Placental epithelial cell (primary cell): ENCODE data around the gene CD300LF. TPM values are rescaled to one million over a fixed set of nuclear protein-coding genes. Genes with fewer than 3 reads are reported as not detected.

Experiments used
- total RNA-seq: library from RNA; depleted of rRNA; stranded (reverse); fragments of >200 nt; gene quantifications from 2 replicates; pipeline ENCODE4 v1.2.3, GENCODE V29; 2012

Gene CD300LF
- total RNA-seq: not detected in 2 replicates

DNA sequence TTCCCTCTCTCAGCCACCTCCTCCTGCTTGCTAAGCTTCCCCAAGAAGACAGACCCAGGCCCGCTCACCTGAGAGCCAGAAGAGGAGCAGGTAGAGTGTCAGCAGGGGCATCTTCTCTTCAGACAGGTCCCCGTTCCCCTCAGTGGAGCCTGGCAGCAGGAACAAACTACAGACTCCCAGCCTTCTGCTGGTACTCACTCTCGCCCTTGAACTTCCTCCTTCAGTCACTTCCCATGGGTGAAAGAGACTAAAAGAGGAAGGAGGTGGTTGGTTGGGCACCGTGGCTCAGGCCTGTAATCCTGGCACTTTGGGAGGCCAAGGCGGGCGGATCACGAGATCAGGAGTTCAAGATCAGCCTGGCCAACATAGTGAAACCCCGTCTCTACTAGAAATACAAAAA lies at the start of gene CD300LF:
TSS of gene CD300LF (minus strand) at position 168 of the 400 bp plus-strand sequence. CDS start at position 111, 57 bp downstream.

DNA sequence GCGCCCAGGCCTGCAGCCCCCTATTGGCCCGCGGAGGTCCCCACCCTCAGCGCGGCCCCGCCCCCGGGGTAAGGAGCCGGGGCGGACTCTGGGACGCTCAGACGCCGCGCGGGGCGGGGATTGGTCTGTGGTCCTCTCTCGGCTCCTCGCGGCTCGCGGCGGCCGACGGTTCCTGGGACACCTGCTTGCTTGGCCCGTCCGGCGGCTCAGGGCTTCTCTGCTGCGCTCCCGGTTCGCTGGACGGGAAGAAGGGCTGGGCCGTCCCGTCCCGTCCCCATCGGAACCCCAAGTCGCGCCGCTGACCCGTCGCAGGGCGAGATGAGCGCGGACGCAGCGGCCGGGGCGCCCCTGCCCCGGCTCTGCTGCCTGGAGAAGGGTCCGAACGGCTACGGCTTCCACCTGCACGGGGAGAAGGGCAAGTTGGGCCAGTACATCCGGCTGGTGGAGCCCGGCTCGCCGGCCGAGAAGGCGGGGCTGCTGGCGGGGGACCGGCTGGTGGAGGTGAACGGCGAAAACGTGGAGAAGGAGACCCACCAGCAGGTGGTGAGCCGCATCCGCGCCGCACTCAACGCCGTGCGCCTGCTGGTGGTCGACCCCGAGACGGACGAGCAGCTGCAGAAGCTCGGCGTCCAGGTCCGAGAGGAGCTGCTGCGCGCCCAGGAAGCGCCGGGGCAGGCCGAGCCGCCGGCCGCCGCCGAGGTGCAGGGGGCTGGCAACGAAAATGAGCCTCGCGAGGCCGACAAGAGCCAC lies 36.0 kb upstream of the CD300LF start, which contains the start of gene NHERF1:
TSS of gene NHERF1 (plus strand) at position 100 of the 750 bp plus-strand sequence. CDS start at position 319, 219 bp downstream.

DNA sequence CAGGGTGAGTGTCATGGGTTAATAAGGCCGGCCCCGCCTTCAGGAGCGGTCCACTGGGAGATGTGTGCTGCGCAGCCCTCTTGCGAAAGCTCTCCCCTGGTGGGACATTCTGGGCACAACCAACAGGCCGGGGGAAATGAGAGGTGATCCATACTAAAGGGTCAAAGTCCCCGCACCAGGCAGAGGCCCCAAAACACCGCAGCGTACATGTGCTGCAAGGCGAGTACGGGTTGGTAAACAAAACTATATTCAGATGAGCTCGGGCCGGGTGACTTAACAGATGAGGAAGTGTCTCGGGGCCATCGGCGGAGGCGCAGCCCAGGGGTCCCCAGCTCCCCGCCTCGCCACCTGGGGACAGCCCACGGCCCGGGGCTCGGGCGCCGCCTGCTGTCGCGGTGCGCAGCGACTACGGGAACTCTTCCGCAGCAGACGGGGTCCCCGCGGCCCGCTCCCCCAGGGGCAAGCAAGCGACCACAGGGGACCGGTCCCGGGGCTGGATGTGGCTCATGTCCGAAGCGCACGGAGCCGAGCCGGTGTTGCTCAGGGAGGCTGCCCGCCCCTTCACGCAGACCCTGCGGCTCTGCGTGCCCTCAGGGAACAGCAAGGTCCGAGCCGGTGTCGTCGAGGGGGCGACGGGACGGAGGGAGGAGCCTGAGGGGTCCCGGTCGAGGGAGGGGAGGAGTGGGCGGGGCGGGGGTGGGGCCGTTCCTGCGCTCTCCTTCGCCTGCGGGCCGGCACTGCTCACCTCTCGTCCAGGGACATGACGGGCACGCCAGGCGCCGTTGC lies 24.0 kb upstream of the CD300LF start, which contains the start of gene RAB37:
TSS of gene RAB37 (plus strand) at position 744 of the 786 bp plus-strand sequence. CDS start at position 761, 17 bp downstream.

Other genes with a start within 250 kb of the CD300LF start
- not detected in 2 replicates for gene CD300A, start 246.3 kb downstream of the CD300LF start, total RNA-seq
- gene CD300LB, start 181.4 kb downstream of the CD300LF start, total RNA-seq: not detected in 2 replicates
- not detected in 2 replicates for gene CD300C, start 166.8 kb downstream of the CD300LF start, total RNA-seq
- not detected in 2 replicates for gene CD300H, start 145.4 kb downstream of the CD300LF start, total RNA-seq
- gene CD300LD, start 120.6 kb downstream of the CD300LF start, total RNA-seq: not detected in 2 replicates
- gene CD300E, start 89.2 kb downstream of the CD300LF start, total RNA-seq: not detected in 2 replicates
- under 0.01 TPM in 1 of 2 replicates, not detected in the other for gene RAB37, start 24.3 kb upstream of the CD300LF start, total RNA-seq
- 22.0 and 24.5 TPM in 2 replicates for gene NHERF1, start 35.7 kb upstream of the CD300LF start, total RNA-seq
- gene NAT9, start 63.4 kb upstream of the CD300LF start, total RNA-seq: 34.2 and 45.9 TPM in 2 replicates
- gene GRIN2C, start 147.0 kb upstream of the CD300LF start, total RNA-seq: under 0.01 and 0.11 TPM in 2 replicates
- 12.6 and 37.1 TPM in 2 replicates for gene FDXR, start 160.1 kb upstream of the CD300LF start, total RNA-seq
- gene FADS6, start 180.7 kb upstream of the CD300LF start, total RNA-seq: not detected in 2 replicates
- under 0.01 and 0.22 TPM in 2 replicates for gene USH1G, start 210.3 kb upstream of the CD300LF start, total RNA-seq
- not detected in 2 replicates for gene OTOP2, start 211.3 kb upstream of the CD300LF start, total RNA-seq
- not detected in 2 replicates for gene OTOP3, start 223.0 kb upstream of the CD300LF start, total RNA-seq